ENCODE results near the gene KCP. TPM values are rescaled to one million over a fixed set of nuclear protein-coding genes. Genes with fewer than 3 reads are reported as not detected.

KCP gene
- total and polyA plus RNA-seq, 2 donors (not counting 1 experiment from before 2014, with no cell fraction given): 2.3 to 3.8 TPM

- POLR2A ChIA-PET: interaction anchor here (0.9 to 1.5 kb wide), 3 partner anchors 9 to 15 kb away, joined by 4 to 10 read pairs (median 4); no protein-coding TSS in a partner anchor
- CTCF ChIA-PET: interaction anchor here (0.6 to 4.1 kb wide), 11 partner anchors 10 to 209 kb away, joined by 3 to 26 read pairs (median 4); no protein-coding TSS in a partner anchor
- peaks cover 17 to 21% of the 10 kb centered on the region in 2 donors for H3K4me1 ChIP-seq (ENCODE audit: control insufficient read depth in 2 of 2, insufficient read depth in 2 of 2, low read length in 2 of 2)
- H3K9me3 ChIP-seq (ENCODE audit: control extremely low read depth in 1 of 3, control insufficient read depth in 2 of 3, insufficient read depth in 1 of 3, low read length in 2 of 3): no peaks in the 10 kb centered on the region
- intact Hi-C loops (cut with micrococcal nuclease): loop anchor here (1.0 to 2.0 kb wide), 4 partner anchors 8 to 50 kb away; no protein-coding TSS in a partner anchor
- peak; percentile 85 for ATAC-seq (ENCODE audit: low read depth)
- peak overlapping the region; percentile 82 for H2AFZ ChIP-seq (ENCODE audit: insufficient read depth, low read depth, low read length, poor library complexity, severe bottlenecking)
- TF ChIP-seq EZH2 (IDR thresholded peaks at IDR 0.05; ENCODE audit: borderline replicate concordance, insufficient read depth, low read depth, low read length, poor library complexity, severe bottlenecking): no peak
- peak; percentile 48 for TF ChIP-seq CTCF (IDR thresholded peaks at IDR 0.05)
- Mint-ChIP-seq H3K27ac (peak overlapping the region; percentile 95), H3K27me3 (no peaks in the 10 kb centered on the region), H3K4me3 (peak overlapping the region; percentile 80), H3K4me1 (peaks cover 49% of the 10 kb centered on the region), H3K9me3 (ENCODE audit: insufficient read depth) (no peaks in the 10 kb centered on the region)
- peak overlapping the region; percentile 75 for H3K4me2 ChIP-seq (replicated peaks; ENCODE audit: low read depth, low read length, poor library complexity, severe bottlenecking)
- no peaks in the 10 kb centered on the region for H3K79me2 ChIP-seq (ENCODE audit: control insufficient read depth, insufficient read depth, low read length)
- WGBS (ENCODE audit: insufficient coverage): 41% methylated on average over 5 of the region's 15 CpGs
- peak overlapping the region in 4 of 5 experiments; percentile 4 to 56 (median 33) for H3K4me3 ChIP-seq (ENCODE audit: control extremely low read depth in 1 of 5, extremely low read depth in 1 of 5, insufficient read depth in 1 of 5, low read depth in 2 of 5, low read length in 4 of 5)
- no peaks in the 10 kb centered on the region for H3K27me3 ChIP-seq (replicated peaks in 1 of 4; ENCODE audit: control extremely low read depth in 1 of 4, control insufficient read depth in 3 of 4, insufficient read depth in 4 of 4, low read length in 3 of 4)
- peak overlapping the region; percentile 85 to 92 for H3K27ac ChIP-seq (ENCODE audit: low read length in 2 of 2)
- peaks cover 28 to 59% of the 10 kb centered on the region in 2 experiments for H3K36me3 ChIP-seq (replicated peaks in 1 of 2; ENCODE audit: control extremely low read depth in 1 of 2, control insufficient read depth in 1 of 2, extremely low read depth in 1 of 2, insufficient read depth in 2 of 2, low read length in 1 of 2)
- peak; percentile 82 for DNase-seq
- no peaks in the 10 kb centered on the region for H4K20me1 ChIP-seq (ENCODE audit: control insufficient read depth, insufficient read depth, low read length, poor library complexity, severe bottlenecking)
- H3K9ac ChIP-seq (ENCODE audit: low read length): peak overlapping the region; percentile 52
Measured at GRCh38 chr7:128954830-128955802, 44.6 kb upstream of the KCP start.
